ENCODE results near the gene MRPL55.

DNA sequence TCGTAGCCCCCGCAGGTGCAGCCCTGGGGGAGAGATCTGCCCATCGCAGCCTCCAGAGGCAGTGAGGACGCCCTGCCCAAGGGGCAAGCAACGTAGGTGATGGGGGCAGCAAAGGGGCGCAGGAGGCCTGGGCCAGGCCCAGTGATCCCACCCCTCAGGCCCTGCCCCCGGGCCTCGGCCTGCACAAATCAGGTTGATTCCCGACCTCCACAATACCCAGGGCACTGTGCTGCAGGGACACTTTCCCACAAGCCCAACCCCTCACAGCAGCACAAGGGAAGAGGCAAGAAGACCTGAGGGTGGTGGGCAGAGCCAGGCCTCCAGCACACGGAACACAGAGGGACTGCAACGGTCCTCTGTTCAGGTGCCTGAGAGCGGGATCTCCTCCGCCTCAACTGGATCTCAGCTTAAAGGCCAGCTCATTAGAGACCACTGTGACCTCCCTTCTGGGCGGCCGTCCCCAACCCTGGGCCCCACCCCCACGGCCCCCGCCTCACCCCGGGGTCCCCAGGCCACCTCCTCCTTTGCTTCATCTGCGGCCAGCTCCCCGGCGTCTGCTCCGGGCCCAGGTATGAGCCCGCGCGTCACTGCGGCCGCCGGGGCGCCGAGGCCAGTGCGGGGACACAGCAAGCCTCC, 27.4 kb downstream of the MRPL55 start:
- TF ChIP-seq, protein P1, sequence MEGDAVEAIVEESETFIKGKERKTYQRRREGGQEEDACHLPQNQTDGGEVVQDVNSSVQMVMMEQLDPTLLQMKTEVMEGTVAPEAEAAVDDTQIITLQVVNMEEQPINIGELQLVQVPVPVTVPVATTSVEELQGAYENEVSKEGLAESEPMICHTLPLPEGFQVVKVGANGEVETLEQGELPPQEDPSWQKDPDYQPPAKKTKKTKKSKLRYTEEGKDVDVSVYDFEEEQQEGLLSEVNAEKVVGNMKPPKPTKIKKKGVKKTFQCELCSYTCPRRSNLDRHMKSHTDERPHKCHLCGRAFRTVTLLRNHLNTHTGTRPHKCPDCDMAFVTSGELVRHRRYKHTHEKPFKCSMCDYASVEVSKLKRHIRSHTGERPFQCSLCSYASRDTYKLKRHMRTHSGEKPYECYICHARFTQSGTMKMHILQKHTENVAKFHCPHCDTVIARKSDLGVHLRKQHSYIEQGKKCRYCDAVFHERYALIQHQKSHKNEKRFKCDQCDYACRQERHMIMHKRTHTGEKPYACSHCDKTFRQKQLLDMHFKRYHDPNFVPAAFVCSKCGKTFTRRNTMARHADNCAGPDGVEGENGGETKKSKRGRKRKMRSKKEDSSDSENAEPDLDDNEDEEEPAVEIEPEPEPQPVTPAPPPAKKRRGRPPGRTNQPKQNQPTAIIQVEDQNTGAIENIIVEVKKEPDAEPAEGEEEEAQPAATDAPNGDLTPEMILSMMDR (conservative IDR thresholded peaks at IDR 0.05; ENCODE audit: low read length): no peak
- no peak for TF ChIP-seq EZH2phosphoT487 (IDR thresholded peaks at IDR 0.05; ENCODE audit: borderline replicate concordance)
